HG03159 (cell line): ENCODE data around the gene ATP2A3.
"Not testable (repeated sequence)": the region's sequence is repeated elsewhere in the genome, so short reads cannot be mapped to it uniquely, and the experiment has no call there.

Source experiments
- ATAC-seq: cut with Tn5 transposase; IDR thresholded peaks from one replicate; pipeline ENCODE4 v1.9.1; 2021; ENCODE audit warnings: mild to moderate bottlenecking, moderate library complexity; ENCODE audit not compliant: unreplicated experiment

ATP2A3 gene

DNA sequence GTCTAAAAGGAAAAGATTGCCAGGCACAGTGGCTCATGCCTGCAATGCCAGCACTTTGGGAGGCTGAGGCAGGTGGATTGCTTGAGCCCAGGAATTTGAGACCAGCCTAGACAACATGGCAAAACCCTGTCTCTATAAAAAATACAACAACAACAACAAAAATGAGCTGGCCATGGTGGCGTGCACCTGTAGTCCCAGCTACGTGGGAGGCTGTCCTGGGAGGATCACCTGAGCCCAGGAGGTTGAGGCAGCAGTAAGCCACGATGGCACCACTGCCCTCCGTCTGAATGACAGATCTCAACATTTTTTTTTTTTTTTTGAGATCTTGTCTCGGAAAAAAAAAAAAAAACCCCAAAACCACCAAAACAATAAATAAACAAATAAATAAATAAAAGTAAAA is 28.1 kb upstream of the ATP2A3 start:
- no peak for ATAC-seq

- not testable (repeated sequence) for ATAC-seq
Measured at GRCh38 chr17:3991699-3992098, 27.5 kb upstream of the ATP2A3 start.

- ATAC-seq: no peak
Measured at GRCh38 chr17:3990386-3991127, 26.3 kb upstream of the ATP2A3 start.

- ATAC-seq: no peak
Measured at GRCh38 chr17:3989041-3989886, 25.0 kb upstream of the ATP2A3 start.

DNA sequence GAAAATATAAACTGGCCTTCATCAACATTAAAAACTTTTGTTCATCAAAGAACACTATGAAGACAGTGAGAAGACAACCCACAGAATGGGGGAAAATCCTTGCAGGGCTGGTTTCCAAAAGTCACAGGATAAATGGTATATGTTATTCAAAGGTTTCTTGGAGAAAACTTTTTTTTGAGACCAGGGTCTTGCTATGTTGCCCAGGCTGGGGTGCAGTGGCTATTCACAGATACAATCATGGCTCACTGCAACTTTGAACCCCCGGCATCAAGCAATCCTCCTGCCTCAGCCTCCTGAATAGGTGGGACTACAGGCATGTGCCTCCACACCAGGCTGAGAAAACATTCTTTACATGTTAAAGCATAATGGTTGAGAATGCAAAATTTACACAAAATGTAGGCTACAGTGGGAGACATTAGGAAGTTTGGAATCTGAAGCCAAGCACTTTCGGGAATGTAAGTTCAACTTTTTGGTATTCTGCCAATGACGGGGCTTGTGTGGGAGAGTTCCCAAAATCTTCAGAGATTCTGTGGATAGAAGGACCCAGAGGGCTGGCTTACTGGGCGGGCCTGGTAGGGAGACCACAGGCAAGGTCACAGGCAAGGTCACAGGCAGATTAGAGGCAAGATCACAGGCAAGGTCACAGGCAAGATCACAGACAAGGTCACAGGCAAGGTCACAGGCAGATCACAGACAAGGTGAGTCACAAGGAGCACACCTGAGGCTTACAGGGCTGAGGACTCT is 24.2 kb upstream of the ATP2A3 start:
- no peak for ATAC-seq

DNA sequence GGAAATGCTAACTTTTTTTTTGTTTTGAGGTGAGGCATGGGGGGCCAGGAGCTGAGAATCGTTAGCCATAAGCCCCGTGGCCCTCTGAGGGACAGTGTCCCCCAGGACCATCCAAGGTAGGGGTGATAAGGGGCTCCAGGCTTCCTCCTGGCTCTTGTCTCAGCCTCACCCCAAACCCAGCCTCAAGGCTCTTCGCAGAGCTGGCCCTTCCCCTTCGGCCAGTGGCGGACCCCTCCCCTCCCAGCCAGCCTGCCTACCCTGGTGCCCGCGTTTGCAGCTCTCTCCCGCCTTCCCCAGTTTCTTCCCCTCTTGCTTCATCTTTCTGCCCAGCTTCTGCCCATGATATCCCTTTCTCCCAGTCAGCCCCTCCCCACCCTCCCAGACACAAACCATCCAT is 22.7 kb upstream of the ATP2A3 start:
- no peak for ATAC-seq

- no peak for ATAC-seq
Measured at GRCh38 chr17:3986270-3986938, 22.2 kb upstream of the ATP2A3 start.

- ATAC-seq: no peak
Measured at GRCh38 chr17:3985846-3986245, 21.6 kb upstream of the ATP2A3 start.

GRCh38 chr17:3983606-3984484 is 19.6 kb upstream of the ATP2A3 start:
- no peak for ATAC-seq

GRCh38 chr17:3982541-3983017 is 18.3 kb upstream of the ATP2A3 start:
- no peak for ATAC-seq

DNA sequence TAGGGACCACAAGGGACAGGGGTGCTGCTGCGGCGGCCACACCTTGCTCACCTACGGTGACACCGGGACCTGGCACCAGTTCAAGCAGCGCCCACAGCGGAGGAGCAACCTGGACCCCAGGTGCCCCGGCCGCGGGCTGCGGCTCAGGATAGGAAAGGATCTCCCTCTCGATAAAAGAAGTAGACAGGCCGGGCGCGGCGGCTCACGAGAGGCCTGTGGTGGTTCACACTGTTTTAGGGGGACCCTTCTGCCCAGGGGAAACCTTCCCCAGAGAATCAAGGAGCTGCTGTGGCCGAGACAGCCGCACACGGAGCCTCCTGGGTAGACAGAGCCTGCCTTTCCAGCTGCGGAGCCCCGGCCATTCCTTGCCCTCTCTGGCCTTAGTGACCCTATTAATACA is 17.9 kb upstream of the ATP2A3 start:
- ATAC-seq: no peak

DNA sequence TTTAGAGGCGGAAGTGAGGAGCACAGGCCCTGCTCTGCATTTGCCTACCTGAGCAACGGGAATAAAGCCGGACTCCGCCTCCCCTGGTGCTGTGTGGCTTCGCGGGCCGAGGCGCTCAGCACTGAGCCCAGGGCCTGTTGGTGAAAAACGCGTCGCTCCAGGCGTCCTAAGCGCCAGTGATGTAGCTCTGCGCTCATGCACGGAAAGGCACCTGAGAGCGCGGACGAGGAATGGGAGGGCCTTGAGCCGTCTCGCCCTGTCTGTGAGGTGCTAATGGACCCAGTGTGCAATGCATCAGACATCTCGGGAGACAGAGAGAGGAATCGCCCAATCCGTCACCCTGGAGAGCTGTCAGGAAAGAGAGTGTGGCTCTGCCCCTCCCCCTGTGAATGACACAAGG is 17.2 kb upstream of the ATP2A3 start:
- no peak for ATAC-seq

DNA sequence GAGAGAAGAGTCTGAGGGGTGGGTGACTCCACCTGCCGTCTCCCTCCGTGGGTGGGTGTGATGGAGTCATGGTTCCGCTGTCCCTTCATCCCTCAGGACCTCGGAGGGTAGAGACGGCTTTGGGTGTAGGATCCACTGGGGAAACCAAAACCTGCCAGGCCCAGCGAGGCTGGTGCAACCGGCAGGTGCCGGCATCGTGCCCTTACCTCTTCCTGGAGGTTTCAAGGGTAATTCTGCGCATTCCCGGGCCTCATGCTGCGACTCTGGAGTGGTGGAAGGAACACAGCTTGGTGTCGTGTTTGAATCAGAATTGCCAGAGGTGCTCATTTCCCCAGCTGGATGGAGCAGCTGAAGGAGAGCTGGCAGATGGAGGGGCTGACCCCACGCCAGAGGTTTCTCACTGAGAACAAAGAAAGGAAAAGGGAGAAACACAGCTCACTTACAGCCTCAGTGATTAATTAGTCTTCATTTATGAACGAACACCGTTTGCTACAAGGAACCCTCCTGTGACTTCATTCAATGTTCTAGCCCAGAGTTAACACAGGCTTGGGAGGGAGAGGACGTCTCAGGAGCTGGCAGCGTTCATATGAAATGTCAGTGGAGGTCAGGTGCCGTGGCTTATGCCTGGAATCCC is 16.3 kb upstream of the ATP2A3 start:
- no peak for ATAC-seq

DNA sequence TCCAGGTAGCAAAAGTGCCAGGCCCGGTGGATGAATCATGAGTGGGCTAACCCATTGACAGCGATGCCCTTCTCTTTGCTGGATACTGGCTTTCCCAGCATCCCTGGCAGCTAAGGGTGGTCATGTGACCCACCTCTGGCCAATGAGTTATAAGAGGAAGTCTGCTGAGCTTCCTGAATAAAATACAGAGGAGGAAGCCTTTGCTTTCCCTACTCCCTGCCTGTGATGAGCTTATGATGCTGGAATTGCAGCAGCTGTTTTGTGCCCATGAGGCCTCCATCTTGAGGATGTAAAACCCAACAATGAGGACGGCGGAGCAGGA is 15.0 kb upstream of the ATP2A3 start:
- ATAC-seq: no peak

DNA sequence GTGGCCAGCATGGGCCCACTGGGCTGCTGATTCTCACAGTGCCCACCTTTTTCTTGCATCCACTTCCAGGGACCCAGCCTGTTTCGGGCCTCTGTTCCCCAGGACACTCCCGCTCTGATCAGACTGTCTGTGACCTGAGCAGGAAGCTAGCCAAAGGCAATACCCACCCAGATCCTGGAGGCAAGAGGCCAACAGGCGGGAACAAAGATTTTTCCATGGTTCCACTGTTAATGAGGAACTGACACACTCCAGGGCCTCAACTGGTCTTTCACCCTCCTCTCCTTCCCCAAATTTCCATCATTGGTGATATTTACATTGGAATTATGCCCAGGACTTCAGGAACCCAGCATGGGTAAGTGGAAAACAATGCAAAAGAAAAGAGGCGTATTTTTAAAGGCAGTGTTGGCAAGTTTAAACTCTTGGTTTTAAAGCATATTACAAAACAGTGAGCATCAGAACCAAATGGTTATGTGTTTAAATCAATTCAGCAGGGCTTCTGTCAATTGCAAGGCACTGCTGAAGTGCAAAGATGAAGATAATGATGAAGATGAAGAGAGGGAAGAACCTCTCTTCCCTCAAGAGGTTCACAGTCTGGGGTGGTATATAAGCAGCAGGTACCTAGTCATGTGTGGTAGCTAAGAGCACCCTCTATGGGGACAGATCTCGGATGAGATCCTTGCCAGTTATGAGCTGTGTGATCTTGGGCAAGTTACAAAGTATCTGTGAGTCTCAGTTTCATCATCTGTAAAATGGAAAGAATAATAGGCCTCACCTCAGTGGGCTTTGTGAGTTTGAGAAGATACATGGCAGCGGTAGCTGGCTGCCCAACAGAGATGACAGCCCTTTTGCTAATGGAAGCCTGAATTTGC is 14.4 kb upstream of the ATP2A3 start:
- no peak for ATAC-seq

DNA sequence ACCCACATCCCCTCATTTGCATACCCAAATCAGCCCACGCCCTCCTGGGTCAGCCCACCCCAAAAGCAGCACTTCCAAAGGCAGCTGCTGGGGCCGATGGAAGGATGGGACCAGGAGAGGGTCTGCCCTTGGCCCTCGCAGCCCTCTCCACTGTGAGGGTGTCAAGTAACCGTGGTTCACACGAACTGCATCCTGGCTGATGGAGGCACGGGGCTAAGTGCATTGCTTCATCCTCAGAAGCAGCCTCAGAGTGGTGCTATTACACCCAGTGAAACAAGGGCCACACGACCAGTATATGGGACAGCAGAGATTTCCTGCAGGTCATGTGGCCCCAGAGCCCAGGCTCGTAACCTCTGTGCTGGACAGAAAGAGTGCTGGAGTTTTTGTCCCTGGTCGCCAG is 13.2 kb upstream of the ATP2A3 start:
- no peak for ATAC-seq

DNA sequence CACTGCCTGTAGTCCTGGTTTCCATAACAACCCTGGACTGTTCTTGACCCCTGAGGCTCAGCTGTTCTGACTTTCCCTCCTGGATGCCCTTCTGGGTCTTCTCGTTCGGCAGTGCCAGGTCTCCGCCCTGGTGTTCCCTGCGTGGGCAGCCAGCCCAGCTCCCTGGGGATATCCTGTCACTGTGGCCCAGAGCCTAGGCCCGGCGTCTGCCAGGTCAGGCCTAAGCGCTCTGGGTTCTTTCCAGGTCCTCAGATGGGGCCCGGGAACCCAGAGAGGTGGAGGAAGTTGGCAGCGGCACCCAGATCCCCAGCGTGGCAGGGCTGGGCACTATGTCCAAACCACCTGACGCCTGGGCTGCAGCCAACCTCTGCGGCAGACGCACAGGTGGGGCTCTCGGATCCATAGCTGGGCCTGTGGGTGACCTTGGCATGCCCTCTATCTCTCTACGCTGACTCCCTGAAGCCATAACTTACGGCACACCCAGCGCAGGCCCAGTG is 12.5 kb upstream of the ATP2A3 start:
- no peak for ATAC-seq

DNA sequence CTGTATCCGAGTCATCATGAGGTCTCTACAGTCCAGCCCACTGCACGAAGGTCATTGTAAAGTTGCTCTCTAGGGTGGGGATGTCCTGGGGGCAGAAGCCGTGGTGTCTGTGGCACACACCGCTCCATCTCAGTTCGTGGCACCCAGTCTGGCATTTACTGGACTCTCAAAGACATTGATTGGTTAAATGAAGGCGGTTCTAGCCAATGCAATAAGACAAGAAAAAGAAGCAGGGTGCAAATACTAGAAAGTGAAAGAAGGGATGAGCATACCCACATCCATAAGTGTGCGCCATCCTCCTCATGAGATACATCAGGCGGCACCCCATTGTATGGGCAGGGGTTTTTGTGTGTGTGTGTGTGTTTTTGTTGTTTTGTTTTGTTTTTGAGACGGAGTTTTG is 10.7 kb upstream of the ATP2A3 start:
- no peak for ATAC-seq
